Mammary epithelial cell (primary cell): ENCODE data around the gene IFNG.

Experiments
- CTCF ChIP-seq, 2 donors: IDR thresholded peaks in 1 of 2; conservative IDR thresholded peaks in 1 of 2; 2 replicates each; pipeline ENCODE4 v1.5.1; 2011 to 2012; ENCODE audit warnings: inconsistent platforms in 2 of 2, low read length in 2 of 2, mild to moderate bottlenecking in 2 of 2, control low read depth in 1 of 2, low read depth in 1 of 2; ENCODE audit not compliant: insufficient read depth in 1 of 2; ENCODE audit errors: extremely low read depth in 1 of 2
- EZH2 ChIP-seq: IDR thresholded peaks from 2 replicates; pipeline ENCODE4 v1.6.1; 2012; ENCODE audit warnings: low read length, inconsistent platforms, borderline replicate concordance

- TF ChIP-seq CTCF (conservative IDR thresholded peaks at IDR 0.05 in 1 of 2, IDR thresholded peaks at IDR 0.05 in 1 of 2; ENCODE audit: extremely low read depth in 1 of 2, insufficient read depth in 1 of 2, low read depth in 1 of 2, low read length in 2 of 2) (no peak), EZH2 (no peak)
These were observed 6.8 kb upstream of the IFNG start for GRCh38 chr12:68166317-68166831.
